K562 (cell line): ENCODE data around the gene CEND1. TPM values are rescaled to one million over a fixed set of nuclear protein-coding genes. Genes with fewer than 3 reads are reported as not detected.
A peak's percentile ranks its signal among the peaks of the same experiment; 100 is the strongest.

Experiments
- EGR1 ChIP-seq: fragments of 450-650 bp; conservative IDR thresholded peaks from 2 replicates; pipeline ENCODE4 v1.6.1; 2017; ENCODE audit warnings: mild to moderate bottlenecking
- HDGF ChIP-seq: fragments of 450-650 bp; IDR thresholded peaks from 2 replicates; pipeline ENCODE4 v1.6.1; 2016
- HIVEP1 ChIP-seq: fragments of 250-450 bp; sonication (Bioruptor Pico); IDR thresholded peaks from 2 replicates; pipeline ENCODE4 v1.4.0; 2020; ENCODE audit warnings: mild to moderate bottlenecking
- KDM5B ChIP-seq: fragments of 200-600 bp; sonication (generic); IDR thresholded peaks from 2 replicates; pipeline ENCODE4 v1.6.1; 2012; ENCODE audit warnings: low read depth, mild to moderate bottlenecking, moderate library complexity, low read length, control low read depth, inconsistent platforms; ENCODE audit not compliant: insufficient replicate concordance
- MAFF ChIP-seq: IDR thresholded peaks from 2 replicates; pipeline ENCODE4 v1.6.1; 2012; ENCODE audit warnings: low read length, improper control_type of control experiment
- NEUROD1 ChIP-seq: fragments of 150-350 bp; IDR thresholded peaks from 2 replicates; pipeline ENCODE4 v1.6.1; 2014; ENCODE audit warnings: borderline replicate concordance, low read length, low read depth; ENCODE audit not compliant: partially characterized antibody
- PKNOX1 ChIP-seq: fragments of 450-650 bp; IDR thresholded peaks from 2 replicates; pipeline ENCODE4 v1.6.1; 2016
- PURB ChIP-seq: sonication (generic); formaldehyde crosslinking; IDR thresholded peaks from 2 replicates; pipeline ENCODE4 v1.9.0; 2021; ENCODE audit warnings: low read depth, mild to moderate bottlenecking, missing genetic modification reagents
- RBFOX2 ChIP-seq: fragments of 200-400 bp; formaldehyde crosslinking; IDR thresholded peaks from 2 replicates; pipeline ENCODE4 v1.6.1; 2017; ENCODE audit warnings: low read depth, mild to moderate bottlenecking, low read length, moderate library complexity
- RBM22 ChIP-seq: fragments of 200-400 bp; formaldehyde crosslinking; IDR thresholded peaks from 2 replicates; pipeline ENCODE4 v1.6.1; 2018; ENCODE audit warnings: low read length, low read depth; ENCODE audit not compliant: poor library complexity, severe bottlenecking
- SMARCB1 ChIP-seq: IDR thresholded peaks from 2 replicates; pipeline ENCODE4 v1.6.1; 2011; ENCODE audit warnings: improper control_type of control experiment, low read depth; ENCODE audit not compliant: insufficient read length
- TAF1 ChIP-seq: IDR thresholded peaks from 2 replicates; pipeline ENCODE4 v1.6.1; 2011; ENCODE audit warnings: mild to moderate bottlenecking, low read length, moderate library complexity; ENCODE audit not compliant: insufficient read depth, control insufficient read depth, severe bottlenecking; ENCODE audit errors: extremely low read depth
- ZBTB1 ChIP-seq: sonication (generic); formaldehyde crosslinking; IDR thresholded peaks from 2 replicates; pipeline ENCODE4 v1.8.1; 2023; ENCODE audit warnings: missing genetic modification reagents, low read depth, mild to moderate bottlenecking, borderline replicate concordance
- ZNF398 ChIP-seq: fragments of 250-450 bp; sonication (Bioruptor Pico); IDR thresholded peaks from 2 replicates; pipeline ENCODE4 v1.8.0; 2021; ENCODE audit warnings: moderate library complexity, mild to moderate bottlenecking, inconsistent platforms
- ZNF445 ChIP-seq: fragments of 250-450 bp; sonication (Bioruptor Pico); IDR thresholded peaks from 2 replicates; pipeline ENCODE4 v1.4.0; 2020; ENCODE audit warnings: low read depth, mild to moderate bottlenecking, moderate library complexity
- polyA plus RNA-seq, 8 experiments: library from polyadenylated mRNA; depleted of rRNA in 4 of 8; stranded (reverse) in 5 of 8; unstranded in 3 of 8; fragments of >200 nt; fragmentation: Nextera tagmentation in 2 of 8; fragmentation: Illumina TruSeq in 1 of 8; extraction: Ambion mirVana in 2 of 8; extraction: Trizol in 1 of 8; gene quantifications; 2 replicates each; pipeline versions ENCODE4 v1.2.1 to v1.2.3, GENCODE V29; 2011 to 2014; ENCODE audit warnings: inconsistent platforms in 1 of 8, missing spikeins in 1 of 8
- total RNA-seq, 7 experiments: library from RNA; depleted of rRNA in 6 of 7; stranded (reverse); fragments of >200 nt in 6 of 7; fragmentation: Illumina TruSeq in 2 of 7; extraction: Trizol in 2 of 7; gene quantifications; 2 replicates each; pipeline versions ENCODE4 v1.2.1 to v1.2.3, GENCODE V29; 2011 to 2021; ENCODE audit warnings: low replicate concordance in 1 of 7
- TF ChIP-seq, protein P1 (sequence below): fragments of 250-450 bp; sonication (Bioruptor Pico); IDR thresholded peaks from 2 replicates; pipeline ENCODE4 v1.5.0; 2021
- TF ChIP-seq, protein P2 (sequence below): fragments of 450-650 bp; IDR thresholded peaks from 2 replicates; pipeline ENCODE4 v1.6.1; 2016; ENCODE audit warnings: borderline replicate concordance
- TF ChIP-seq, protein P3 (sequence below): fragments of 450-650 bp; IDR thresholded peaks from 2 replicates; pipeline ENCODE4 v1.6.1; 2018; ENCODE audit not compliant: partially characterized antibody

Gene CEND1
- total and polyA plus RNA-seq, 9 of the 15 experiments (the other 6 are each of a cell fraction or from before 2014, with no cell fraction given), result 0.13 to 0.18 (median 0.16) TPM; not detected in 6

DNA sequence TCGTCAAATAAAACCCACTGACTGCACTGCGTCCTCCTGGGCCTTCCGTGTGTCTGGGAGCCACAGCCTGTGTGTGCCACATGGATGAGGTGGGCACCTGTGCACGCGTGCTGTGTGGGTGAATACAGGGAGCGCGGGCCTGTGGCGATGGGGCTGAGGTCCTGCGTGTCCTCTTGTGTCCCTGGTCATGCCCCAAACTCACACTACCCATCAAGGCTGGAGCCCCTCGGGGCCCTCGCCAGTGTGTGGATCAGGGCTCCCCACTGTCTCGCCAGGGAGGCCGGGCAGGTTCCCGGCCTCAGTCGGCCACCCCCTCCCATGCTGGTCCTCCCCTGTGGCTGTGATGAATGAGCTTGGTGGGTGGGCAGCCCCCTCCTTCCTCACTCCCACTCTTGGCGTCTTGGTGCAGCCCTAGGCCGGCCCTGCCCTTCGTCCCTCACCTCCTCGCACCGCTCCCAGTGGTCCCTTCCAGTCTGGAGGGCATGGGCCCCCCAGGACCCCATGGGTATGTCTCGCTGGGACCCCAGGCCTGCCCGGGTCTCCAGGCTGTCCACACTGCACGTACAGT, 42.2 kb upstream of the CEND1 start (continued):
- TF ChIP-seq ZNF398 (CRISPR knock-in tag) (no peak), KDM5B (peak; percentile 29), RBM22 (peak; percentile 41), EGR1 (no peak), RBFOX2 (peak; percentile 1; the same call in 1 of the 2 replicates), HIVEP1 (CRISPR knock-in tag) (no peak), ZNF445 (no peak), SMARCB1 (no peak), TAF1 (peak; percentile 1), ZBTB1 (CRISPR knock-in tag) (no peak), PKNOX1 (peak; percentile 24; the same call in 1 of the 2 replicates), MAFF (no peak), HDGF (0 out of 2 replicates have a peak, but pooled peaks have one; percentile 69), PURB (CRISPR knock-in tag) (no peak), NEUROD1 (no peak)
- TF ChIP-seq, protein P1, sequence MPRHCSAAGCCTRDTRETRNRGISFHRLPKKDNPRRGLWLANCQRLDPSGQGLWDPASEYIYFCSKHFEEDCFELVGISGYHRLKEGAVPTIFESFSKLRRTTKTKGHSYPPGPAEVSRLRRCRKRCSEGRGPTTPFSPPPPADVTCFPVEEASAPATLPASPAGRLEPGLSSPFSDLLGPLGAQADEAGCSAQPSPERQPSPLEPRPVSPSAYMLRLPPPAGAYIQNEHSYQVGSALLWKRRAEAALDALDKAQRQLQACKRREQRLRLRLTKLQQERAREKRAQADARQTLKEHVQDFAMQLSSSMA (CRISPR knock-in tag), result no peak
- TF ChIP-seq, protein P2, sequence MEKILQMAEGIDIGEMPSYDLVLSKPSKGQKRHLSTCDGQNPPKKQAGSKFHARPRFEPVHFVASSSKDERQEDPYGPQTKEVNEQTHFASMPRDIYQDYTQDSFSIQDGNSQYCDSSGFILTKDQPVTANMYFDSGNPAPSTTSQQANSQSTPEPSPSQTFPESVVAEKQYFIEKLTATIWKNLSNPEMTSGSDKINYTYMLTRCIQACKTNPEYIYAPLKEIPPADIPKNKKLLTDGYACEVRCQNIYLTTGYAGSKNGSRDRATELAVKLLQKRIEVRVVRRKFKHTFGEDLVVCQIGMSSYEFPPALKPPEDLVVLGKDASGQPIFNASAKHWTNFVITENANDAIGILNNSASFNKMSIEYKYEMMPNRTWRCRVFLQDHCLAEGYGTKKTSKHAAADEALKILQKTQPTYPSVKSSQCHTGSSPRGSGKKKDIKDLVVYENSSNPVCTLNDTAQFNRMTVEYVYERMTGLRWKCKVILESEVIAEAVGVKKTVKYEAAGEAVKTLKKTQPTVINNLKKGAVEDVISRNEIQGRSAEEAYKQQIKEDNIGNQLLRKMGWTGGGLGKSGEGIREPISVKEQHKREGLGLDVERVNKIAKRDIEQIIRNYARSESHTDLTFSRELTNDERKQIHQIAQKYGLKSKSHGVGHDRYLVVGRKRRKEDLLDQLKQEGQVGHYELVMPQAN, result no peak
- TF ChIP-seq, protein P3, sequence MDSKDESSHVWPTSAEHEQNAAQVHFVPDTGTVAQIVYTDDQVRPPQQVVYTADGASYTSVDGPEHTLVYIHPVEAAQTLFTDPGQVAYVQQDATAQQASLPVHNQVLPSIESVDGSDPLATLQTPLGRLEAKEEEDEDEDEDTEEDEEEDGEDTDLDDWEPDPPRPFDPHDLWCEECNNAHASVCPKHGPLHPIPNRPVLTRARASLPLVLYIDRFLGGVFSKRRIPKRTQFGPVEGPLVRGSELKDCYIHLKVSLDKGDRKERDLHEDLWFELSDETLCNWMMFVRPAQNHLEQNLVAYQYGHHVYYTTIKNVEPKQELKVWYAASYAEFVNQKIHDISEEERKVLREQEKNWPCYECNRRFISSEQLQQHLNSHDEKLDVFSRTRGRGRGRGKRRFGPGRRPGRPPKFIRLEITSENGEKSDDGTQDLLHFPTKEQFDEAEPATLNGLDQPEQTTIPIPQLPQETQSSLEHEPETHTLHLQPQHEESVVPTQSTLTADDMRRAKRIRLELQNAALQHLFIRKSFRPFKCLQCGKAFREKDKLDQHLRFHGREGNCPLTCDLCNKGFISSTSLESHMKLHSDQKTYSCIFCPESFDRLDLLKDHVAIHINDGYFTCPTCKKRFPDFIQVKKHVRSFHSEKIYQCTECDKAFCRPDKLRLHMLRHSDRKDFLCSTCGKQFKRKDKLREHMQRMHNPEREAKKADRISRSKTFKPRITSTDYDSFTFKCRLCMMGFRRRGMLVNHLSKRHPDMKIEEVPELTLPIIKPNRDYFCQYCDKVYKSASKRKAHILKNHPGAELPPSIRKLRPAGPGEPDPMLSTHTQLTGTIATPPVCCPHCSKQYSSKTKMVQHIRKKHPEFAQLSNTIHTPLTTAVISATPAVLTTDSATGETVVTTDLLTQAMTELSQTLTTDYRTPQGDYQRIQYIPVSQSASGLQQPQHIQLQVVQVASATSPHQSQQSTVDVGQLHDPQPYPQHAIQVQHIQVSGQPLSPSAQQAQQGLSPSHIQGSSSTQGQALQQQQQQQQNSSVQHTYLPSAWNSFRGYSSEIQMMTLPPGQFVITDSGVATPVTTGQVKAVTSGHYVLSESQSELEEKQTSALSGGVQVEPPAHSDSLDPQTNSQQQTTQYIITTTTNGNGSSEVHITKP, result peak; percentile 76
